NT2/D1 (cell line): Measurements from ENCODE around the gene GK.

Experiments
- DNase-seq: peaks from one replicate; pipeline ENCODE4 v3.0.0-alpha.2; 2011; ENCODE audit warnings: low read depth, low spot score
- H3K27me3 ChIP-seq: 2 replicates; pipeline ENCODE4 v1.6.0; 2011; ENCODE audit warnings: mild to moderate bottlenecking; ENCODE audit not compliant: insufficient read length, insufficient read depth
- H3K36me3 ChIP-seq: 2 replicates; pipeline ENCODE4 v1.6.1; 2011; ENCODE audit warnings: mild to moderate bottlenecking, low read length, mixed read lengths; ENCODE audit not compliant: insufficient read depth, insufficient read length
- H3K4me1 ChIP-seq: 2 replicates; pipeline ENCODE4 v1.5.1; 2011; ENCODE audit not compliant: insufficient read depth, insufficient read length
- H3K4me3 ChIP-seq: 2 replicates; pipeline ENCODE4 v1.5.1; 2011; ENCODE audit warnings: low read depth; ENCODE audit not compliant: insufficient read length
- H3K9ac ChIP-seq: 2 replicates; pipeline ENCODE4 v1.6.0; 2011; ENCODE audit warnings: low read depth; ENCODE audit not compliant: insufficient read length
- H3K9me3 ChIP-seq: 2 replicates; pipeline ENCODE4 v1.5.1; 2011; ENCODE audit warnings: mild to moderate bottlenecking, low read length; ENCODE audit not compliant: insufficient read depth
- SUZ12 ChIP-seq: IDR thresholded peaks from 2 replicates; pipeline ENCODE4 v1.6.1; 2011; ENCODE audit not compliant: insufficient read length, insufficient read depth; ENCODE audit errors: extremely low read depth
- YY1 ChIP-seq: IDR thresholded peaks from 2 replicates; pipeline ENCODE4 v1.6.1; 2011; ENCODE audit not compliant: insufficient read length, insufficient read depth
- ZNF274 ChIP-seq: IDR thresholded peaks from 2 replicates; pipeline ENCODE4 v1.6.1; 2011; ENCODE audit warnings: mild to moderate bottlenecking, low read depth, low read length

Gene GK

GRCh38 chrX:30712214-30712613, 59.0 kb downstream of the GK start:
- Histone ChIP-seq H3K9me3 (no peaks in the 10 kb centered on the region), H3K9ac (no peak overlapping the region), H3K27me3 (no peaks in the 10 kb centered on the region), H3K4me3 (no peak overlapping the region), H3K4me1 (no peaks in the 10 kb centered on the region), H3K36me3 (no peaks in the 10 kb centered on the region)
- TF ChIP-seq ZNF274 = no peak
- TF ChIP-seq SUZ12 = no peak
- TF ChIP-seq YY1 = no peak
- no peak for DNase-seq

DNA sequence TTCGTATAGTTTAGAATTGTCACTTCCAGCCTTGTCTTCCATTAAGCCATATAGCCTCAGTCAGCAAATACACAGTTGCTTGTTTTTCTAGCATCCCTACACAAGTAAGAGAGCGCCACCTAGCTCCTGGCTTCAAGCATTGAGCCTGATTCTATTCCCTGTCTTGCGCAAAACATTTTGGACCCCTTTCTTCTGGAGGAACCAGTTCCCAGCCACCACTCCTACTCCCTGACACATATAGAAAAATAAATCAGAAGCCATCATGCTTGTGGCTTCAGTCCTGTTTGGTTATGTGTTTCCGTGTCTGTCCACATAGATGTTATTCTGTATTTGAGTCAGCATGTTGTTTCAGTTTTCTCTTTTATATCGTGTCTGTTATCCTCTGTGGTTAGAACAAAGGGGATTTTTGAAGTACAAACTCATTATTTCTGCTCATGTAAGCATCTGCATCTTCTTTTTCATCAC, 59.9 kb downstream of the GK start:
- Histone ChIP-seq H3K9ac (no peak overlapping the region), H3K36me3 (no peaks in the 10 kb centered on the region), H3K9me3 (no peaks in the 10 kb centered on the region), H3K27me3 (no peaks in the 10 kb centered on the region), H3K4me1 (no peaks in the 10 kb centered on the region), H3K4me3 (no peak overlapping the region)
- DNase-seq = peak; percentile 44
- TF ChIP-seq ZNF274 (no peak), SUZ12 (no peak), YY1 (no peak)

- Histone ChIP-seq H3K4me3 (no peak overlapping the region), H3K9me3 (no peaks in the 10 kb centered on the region), H3K27me3 (no peaks in the 10 kb centered on the region), H3K4me1 (no peaks in the 10 kb centered on the region), H3K36me3 (no peaks in the 10 kb centered on the region), H3K9ac (no peak overlapping the region)
- DNase-seq = no peak
- no peak for TF ChIP-seq ZNF274
- TF ChIP-seq YY1 = no peak
- no peak for TF ChIP-seq SUZ12
These were observed 60.9 kb downstream of the GK start for GRCh38 chrX:30714138-30714537.

- no peaks in the 10 kb centered on the region for H3K9me3 ChIP-seq
- DNase-seq = no peak
- H3K36me3 ChIP-seq = no peaks in the 10 kb centered on the region
- H3K4me1 ChIP-seq = no peaks in the 10 kb centered on the region
- TF ChIP-seq SUZ12 = no peak
- no peak for TF ChIP-seq ZNF274
- no peak for TF ChIP-seq YY1
- H3K4me3 ChIP-seq = no peak overlapping the region
- H3K27me3 ChIP-seq = no peaks in the 10 kb centered on the region
- H3K9ac ChIP-seq = no peak overlapping the region
These were observed 62.8 kb downstream of the GK start for GRCh38 chrX:30715976-30716375.

DNA sequence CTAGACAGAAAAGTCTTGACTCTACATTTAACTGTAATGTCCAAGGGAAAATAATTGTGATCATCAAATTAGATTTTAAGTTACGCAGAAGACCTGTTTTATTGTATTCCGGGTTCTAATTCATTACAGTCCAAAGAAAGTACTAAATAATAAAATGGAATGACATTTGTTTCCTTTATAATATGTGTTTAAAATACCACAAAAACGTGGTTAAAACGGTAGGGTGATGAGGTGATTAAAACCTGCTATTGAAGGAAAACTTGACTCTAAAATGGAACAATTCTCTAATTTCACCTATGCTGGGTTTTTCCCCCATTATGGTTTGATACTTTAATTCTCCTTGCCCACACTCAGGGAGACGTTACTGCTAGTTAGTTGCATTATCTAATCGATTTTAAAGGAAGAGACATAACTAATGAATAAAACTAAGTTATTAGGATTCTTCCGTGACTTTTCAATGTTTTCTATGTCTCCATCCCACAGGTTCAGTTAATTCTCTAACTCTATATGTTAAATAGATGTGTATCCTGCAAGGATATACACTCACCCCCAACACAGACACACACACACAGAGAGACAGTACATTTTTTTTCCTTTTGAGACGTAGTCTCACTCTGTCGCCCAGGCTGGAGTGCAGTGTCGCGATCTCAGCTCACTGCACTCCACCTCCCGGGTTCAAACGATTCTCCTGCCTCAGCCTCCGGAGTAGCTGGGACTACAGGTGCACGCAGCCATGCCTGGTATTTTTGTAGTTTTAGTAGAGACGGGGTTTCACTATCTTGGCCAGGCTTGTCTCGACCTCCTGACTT, 80.8 kb downstream of the GK start:
- no peak overlapping the region for H3K9ac ChIP-seq
- TF ChIP-seq SUZ12 (no peak), YY1 (no peak), ZNF274 (no peak)
- H3K27me3 ChIP-seq = no peaks in the 10 kb centered on the region
- no peaks in the 10 kb centered on the region for H3K36me3 ChIP-seq
- no peak for DNase-seq
- H3K9me3 ChIP-seq = no peaks in the 10 kb centered on the region
- H3K4me1 ChIP-seq = no peaks in the 10 kb centered on the region
- H3K4me3 ChIP-seq = no peak overlapping the region

DNA sequence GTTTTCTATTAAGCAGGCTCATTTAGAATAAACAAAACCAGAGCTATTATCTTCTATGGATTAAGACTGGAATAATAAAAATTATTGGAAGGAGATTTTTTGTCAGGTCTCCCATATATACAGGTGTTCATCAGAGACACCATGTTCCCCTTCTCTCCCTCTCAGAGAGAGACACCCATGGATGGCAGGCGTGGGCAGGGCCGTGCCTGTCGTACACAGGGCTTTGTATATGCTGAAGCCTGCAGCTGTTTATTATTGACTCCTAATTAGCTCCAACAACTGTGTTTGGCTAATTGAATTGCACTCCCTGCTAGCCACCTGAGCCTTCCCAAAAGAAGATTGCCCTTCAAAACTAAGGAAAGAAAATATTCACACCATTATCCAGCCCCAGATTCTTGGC, 81.6 kb downstream of the GK start:
- Histone ChIP-seq H3K27me3 (no peaks in the 10 kb centered on the region), H3K36me3 (no peaks in the 10 kb centered on the region), H3K4me3 (no peak overlapping the region), H3K4me1 (no peaks in the 10 kb centered on the region), H3K9ac (no peak overlapping the region), H3K9me3 (no peaks in the 10 kb centered on the region)
- DNase-seq = no peak
- TF ChIP-seq ZNF274 (no peak), SUZ12 (no peak), YY1 (no peak)

DNA sequence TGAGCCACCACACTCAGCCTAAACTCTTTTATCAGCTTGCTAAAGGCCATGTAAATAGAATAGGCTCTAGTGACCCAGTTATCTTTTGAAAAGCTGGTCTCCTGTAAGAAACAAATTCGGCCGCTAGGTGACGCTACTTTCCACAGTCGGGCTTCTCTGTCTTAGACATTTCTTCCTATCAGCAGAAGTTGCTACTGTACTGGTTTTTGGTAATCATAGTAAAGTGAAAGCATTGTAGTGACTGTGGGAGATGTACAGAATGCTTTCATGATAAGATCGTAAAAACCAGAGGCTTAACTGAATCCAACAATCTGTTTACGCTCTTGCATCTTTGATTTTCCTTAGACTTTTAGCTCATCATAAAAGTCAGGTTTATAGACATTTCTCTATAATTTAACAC, 82.6 kb downstream of the GK start:
- no peak overlapping the region for H3K4me3 ChIP-seq
- H3K4me1 ChIP-seq = no peaks in the 10 kb centered on the region
- H3K9me3 ChIP-seq = no peaks in the 10 kb centered on the region
- TF ChIP-seq YY1 (no peak), SUZ12 (no peak), ZNF274 (no peak)
- H3K27me3 ChIP-seq = no peaks in the 10 kb centered on the region
- H3K36me3 ChIP-seq = no peaks in the 10 kb centered on the region
- DNase-seq = peak; percentile 58
- no peak overlapping the region for H3K9ac ChIP-seq
